Measurements from ENCODE around the gene HNRNPH3.

The HNRNPH3 gene

DNA sequence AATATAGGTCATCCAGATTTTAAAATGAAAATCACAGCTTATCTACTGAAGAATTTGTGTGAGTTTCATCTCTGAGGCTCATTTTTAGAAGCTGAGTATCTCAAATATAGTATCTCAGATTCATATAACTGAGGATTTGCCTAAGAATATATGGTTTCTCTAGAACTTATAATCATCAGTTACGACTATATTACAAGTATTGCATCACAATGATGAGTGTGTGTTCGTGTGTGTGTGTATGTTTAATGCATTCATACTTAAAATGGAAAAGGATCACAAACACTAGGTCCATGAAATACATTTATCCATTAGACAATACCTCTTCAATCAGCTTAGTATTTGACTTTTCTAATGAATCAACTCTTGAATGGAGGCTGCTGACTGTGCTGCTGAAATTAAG, 53.9 kb downstream of the HNRNPH3 start:
- no peak overlapping the region for H3K4me2 ChIP-seq (ENCODE audit: low read length)
- no peak overlapping the region for H3K4me3 ChIP-seq (ENCODE audit: low read depth, low read length, poor library complexity, severe bottlenecking)
- no peak overlapping the region for H3K27ac ChIP-seq (ENCODE audit: low read depth, low read length, poor library complexity, severe bottlenecking)
- peaks cover 26% of the 10 kb centered on the region for H3K36me3 ChIP-seq (ENCODE audit: insufficient read depth, low read length)
- no peaks in the 10 kb centered on the region for H3K9me3 ChIP-seq (ENCODE audit: low read length)
- H3K9ac ChIP-seq (ENCODE audit: low read length), result no peak overlapping the region
- no peaks in the 10 kb centered on the region for H3F3A ChIP-seq (ENCODE audit: insufficient read depth, low read length)
- H3K27me3 ChIP-seq (ENCODE audit: insufficient read depth, low read length), result no peaks in the 10 kb centered on the region
- H3K9me2 ChIP-seq (ENCODE audit: low read depth, low read length), result no peaks in the 10 kb centered on the region
- no peak for TF ChIP-seq EZH2 (IDR thresholded peaks at IDR 0.05; ENCODE audit: borderline replicate concordance, low read length)
- TF ChIP-seq, protein P1, sequence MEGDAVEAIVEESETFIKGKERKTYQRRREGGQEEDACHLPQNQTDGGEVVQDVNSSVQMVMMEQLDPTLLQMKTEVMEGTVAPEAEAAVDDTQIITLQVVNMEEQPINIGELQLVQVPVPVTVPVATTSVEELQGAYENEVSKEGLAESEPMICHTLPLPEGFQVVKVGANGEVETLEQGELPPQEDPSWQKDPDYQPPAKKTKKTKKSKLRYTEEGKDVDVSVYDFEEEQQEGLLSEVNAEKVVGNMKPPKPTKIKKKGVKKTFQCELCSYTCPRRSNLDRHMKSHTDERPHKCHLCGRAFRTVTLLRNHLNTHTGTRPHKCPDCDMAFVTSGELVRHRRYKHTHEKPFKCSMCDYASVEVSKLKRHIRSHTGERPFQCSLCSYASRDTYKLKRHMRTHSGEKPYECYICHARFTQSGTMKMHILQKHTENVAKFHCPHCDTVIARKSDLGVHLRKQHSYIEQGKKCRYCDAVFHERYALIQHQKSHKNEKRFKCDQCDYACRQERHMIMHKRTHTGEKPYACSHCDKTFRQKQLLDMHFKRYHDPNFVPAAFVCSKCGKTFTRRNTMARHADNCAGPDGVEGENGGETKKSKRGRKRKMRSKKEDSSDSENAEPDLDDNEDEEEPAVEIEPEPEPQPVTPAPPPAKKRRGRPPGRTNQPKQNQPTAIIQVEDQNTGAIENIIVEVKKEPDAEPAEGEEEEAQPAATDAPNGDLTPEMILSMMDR (IDR thresholded peaks at IDR 0.05; ENCODE audit: low read length), result no peak
- no peaks in the 10 kb centered on the region for H4K20me1 ChIP-seq (ENCODE audit: insufficient read depth, low read length)
- H3K4me1 ChIP-seq (ENCODE audit: insufficient read depth, low read length, severe bottlenecking), result no peaks in the 10 kb centered on the region
- no peak overlapping the region for H2AFZ ChIP-seq (ENCODE audit: low read length)
- no peaks in the 10 kb centered on the region for H3K79me2 ChIP-seq (ENCODE audit: insufficient read depth, low read length)
